Pons (tissue), 1 donor: ENCODE data around the gene VPS13A.
"Not testable (repeated sequence)": the region's sequence is repeated elsewhere in the genome, so short reads cannot be mapped to it uniquely, and the experiment has no call there.

Experiments used
- DNase-seq: peaks from one replicate; pipeline ENCODE4 v3.0.0-alpha.2; 2016; ENCODE audit warnings: low spot score

The VPS13A gene

DNA sequence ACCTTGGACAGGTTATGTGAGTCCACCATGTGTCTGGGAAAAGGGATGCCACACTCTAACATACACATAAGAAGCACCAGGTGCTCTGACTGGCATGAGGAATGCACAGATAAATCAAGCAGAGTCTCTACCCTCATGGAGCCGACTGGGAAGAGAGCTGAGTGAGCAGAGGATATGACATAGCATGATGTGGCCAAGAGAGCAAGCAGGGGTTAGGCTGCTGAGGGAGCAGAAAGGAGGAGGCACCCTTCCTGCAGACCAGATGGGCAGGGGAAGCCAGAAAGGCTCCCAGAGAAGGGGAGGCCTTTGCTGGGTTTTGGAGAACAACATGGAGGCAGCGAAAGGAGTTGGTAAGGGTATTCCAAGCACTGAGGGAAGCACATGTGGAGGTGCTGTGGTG is 247.7 kb downstream of the VPS13A start:
- DNase-seq, result no peak

DNA sequence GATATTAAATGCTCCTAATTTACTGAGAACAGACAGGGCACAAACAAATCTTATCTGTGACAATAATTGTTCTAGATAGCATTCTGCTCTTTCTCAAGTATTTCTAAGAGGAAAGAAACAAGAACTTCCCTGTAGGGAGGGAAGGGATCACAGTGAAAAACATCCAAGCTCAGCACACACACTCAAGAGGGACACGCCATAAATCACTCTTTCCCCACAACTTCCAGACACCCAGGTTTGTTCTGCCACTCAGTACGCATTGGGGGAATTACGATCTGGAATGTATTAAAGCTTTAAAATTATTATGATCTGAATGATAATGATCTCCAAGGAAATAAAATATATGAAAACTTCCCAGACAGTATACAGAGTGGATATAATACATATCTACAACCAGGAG is 249.4 kb downstream of the VPS13A start:
- DNase-seq, result no peak

DNA sequence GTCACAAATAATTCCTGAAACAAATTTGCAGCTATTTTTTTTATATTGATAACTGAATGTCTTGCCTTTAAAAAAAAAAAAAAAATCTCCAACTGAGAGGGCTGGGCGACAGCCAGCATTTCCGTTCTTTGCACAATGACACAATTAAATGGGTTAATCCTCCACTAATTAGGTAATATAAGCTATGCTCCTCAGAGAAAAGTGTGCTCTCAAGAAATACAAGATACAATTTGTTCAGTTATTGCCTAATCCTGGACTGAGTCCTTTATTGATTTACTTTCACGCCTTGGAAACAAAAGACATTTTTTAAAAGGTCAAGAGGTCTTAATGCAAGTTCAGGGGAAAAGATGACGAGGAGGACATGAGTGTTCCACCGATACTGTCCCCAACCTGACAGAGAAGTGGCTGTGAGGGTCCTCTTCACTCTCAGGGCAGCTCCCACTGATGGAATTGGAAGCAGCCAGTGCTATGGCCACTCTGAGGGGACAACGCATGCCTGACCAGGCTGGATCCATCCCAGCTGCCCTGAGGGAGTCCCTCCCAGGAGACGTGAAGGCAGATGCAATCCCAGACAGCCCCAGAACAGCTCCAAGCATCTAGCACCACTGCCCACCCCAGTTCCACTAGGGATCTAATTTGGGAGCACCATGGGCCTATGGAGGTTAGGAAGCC is 250.1 kb downstream of the VPS13A start:
- DNase-seq, result no peak

DNA sequence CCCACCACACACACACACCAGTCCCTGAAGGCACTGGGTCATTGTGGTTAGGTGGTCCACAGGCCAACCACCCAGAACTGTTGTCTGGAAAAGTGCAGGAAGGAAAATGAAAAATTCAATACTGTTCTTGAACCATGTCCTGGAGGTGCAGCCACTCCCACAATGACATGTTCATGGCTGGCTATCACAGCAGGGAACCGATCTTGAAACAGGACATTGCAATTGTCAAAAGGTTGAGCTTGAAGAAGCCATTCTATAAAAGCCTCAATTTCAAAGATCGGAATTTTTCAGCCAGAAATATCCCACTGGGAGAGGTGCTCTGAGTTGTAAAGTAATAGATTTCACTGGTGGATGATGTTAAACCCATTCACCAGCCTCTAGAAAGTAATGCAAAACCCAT is 252.6 kb downstream of the VPS13A start:
- no peak for DNase-seq

DNA sequence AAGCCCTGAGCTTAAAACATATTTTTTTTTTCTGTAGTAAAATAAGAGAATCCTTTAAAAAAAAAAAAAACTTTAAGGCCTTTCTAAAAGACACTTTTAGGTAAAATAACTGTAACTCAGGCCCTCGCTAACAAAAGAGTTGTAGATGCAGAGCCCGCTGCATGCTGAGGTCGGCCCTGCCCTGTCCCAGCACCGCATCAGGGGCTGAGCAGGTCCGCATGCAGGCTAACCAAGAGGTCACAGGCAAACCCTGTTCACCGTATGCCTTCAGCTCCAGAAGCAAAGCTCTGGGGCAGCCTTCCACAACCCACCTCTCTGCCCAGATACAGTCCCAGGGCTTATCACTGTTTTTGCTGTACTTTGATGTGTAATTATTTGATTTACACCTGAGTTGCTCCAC is 254.7 kb downstream of the VPS13A start:
- no peak for DNase-seq

DNA sequence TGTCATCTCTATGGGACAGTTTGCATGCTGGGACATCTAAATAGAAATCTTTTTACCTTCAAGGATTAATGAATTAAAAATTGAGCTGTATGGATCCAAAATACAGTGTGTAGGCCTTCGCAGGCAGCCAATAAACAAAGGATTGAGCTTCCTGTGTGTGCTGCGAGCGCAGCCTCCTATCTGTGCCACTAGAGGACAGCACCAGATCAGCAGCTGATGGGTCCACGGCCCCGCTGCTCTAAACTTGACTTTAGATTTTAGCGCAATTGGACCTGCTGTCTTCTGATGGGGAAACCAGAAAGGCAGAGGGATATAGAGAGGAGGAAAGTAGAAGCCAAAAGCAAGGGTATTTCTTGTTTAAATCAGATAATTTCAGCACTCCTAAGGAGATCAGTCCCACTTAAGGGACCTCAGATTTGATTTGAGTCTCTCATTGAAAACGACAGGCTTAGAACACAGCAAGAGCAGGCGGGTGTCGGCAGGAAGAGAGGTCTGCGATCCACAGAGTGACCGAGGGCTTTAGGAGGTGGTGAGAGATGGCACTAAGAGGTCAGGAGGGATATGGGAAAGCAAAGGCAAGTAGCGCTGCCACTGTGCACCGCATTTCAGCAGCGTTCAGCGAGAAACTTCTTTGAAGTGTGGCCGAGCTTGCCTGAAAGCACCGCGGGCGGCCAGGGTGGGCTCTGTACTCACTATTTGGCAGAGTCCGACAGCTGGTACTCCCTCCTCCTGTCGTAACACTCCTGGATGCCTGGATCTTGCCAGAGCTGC is 256.5 kb downstream of the VPS13A start:
- DNase-seq, result peak; percentile 86

DNA sequence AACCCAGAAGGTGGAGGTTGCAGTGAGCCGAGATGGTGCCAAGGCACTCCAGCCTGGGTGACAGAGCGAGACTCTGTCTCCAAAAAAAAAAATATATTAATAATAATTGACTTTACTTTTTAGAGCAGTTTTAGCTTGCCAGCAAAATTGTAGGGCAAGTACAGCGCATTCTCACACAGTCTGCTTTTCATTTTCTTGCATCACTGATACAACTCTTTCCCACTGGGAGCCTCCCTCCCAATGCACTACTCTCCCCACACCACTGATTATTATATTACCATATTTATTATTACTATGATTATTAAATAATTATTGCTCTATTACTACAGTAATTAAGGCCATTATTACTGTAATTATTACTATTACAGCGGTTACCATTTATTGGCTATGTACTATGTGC is 257.9 kb downstream of the VPS13A start:
- DNase-seq, result no peak

DNA sequence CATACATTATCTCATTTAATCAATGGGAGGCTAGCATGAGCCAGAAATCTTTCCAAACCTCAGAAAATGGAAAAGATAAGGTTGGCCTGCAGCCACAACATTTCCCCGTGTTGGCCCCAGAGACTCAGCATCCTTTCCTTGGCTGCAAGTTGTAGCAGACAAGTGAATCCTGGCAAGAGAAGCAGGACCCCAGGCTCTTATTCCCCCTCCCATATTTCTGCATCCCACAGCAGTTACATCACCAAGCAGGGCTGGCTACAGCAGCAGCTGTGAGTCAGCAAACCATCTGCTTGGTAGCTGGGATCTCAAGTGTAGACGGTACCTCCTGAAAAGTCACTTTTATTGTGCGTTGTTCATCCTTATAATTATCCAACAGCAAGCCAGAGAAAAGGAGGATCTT is 258.4 kb downstream of the VPS13A start:
- no peak for DNase-seq

DNA sequence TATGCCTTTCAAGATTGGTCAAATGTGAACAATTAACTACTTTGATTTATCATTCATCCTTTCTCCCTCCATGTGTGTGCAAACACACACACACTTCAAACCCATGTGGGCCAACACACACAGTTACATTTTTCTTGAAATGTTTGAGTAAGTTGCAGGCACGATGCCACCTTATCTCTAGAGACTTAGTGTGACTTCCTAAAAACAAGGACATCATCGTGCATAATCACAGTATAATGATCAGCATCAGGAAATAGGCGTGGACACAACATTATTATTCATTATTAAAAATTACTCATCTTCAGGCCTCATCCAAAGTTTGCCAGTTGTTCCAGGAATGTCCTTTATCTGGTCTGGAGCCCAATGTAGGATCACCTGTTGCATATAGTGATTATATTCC is 261.3 kb downstream of the VPS13A start:
- DNase-seq, result no peak

DNA sequence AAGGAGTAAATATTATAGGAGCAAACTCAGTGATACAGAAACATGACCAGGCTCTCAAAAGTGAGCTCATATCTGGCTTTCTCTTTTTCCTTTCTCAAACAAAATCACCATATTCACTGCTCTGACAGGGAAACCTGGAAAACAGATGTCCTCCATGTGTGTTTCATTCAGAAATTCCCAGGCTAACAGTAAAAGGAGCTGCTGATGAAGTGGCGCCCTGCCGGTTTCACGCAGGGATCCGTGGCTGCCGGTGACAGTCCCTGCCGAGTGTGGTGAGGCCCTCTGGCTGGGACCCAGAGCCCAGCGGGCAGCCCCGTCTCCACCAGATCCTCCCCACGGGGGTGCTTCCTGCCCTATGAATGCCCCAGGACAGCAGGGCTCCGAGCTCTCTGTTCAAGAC is 262.7 kb downstream of the VPS13A start:
- DNase-seq, result peak; percentile 77

DNA sequence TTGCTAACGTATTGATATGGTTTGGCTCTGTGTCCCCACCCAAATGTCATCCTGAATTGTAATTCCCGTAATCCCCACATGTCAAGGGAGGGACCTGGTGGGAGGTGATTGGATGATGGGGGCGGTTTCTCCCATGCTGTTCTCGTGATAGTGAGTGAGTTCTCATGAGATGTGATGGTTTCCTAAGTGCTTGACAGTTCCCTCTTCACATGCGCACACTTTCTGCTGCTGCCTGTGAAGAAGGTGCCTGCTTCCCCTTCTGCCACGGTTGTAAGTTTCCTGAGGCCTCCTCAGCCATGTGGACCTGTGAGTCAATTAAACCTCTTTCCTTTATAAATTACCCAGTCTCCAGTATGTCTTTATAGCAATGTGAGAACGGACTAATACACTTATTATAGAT is 263.8 kb downstream of the VPS13A start:
- DNase-seq, result not testable (repeated sequence)

DNA sequence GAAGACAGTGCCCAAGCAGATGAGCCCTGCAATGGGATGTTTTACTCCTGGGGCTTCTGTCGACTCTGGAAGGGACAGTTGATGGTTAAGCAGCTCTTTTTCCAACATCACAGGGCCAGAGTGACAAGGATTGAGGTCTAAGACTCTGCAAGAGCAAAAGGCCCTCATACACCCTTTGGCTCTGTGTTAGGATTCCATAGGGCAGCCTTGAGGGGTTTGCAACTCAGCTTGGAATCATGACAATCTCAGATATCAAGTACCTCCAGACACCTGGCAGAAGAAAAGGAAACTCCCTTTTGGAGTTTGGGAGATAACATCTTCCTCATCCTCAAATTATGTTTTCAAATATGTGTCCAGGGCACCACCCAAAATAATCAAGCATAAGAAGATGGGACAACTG is 265.1 kb downstream of the VPS13A start:
- no peak for DNase-seq

DNA sequence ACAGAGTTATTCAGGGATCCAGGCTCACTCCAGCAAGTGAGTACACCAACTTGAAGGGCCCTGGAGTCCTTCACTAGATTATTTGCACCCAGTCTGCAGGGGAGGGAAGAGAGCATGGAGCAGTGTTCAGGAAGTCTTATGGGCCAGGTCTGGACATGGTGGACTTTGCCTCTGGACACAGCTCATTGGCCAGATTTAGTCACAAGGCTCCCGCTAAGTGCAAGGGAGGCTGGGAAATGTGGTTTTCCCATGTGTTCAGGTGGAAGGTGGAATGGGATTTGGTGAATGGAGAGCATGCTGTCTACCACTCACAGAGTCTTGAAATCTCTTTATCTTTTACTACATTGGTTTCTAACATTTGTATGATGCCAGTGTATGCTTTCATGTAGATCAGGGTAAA is 270.3 kb downstream of the VPS13A start:
- no peak for DNase-seq

DNA sequence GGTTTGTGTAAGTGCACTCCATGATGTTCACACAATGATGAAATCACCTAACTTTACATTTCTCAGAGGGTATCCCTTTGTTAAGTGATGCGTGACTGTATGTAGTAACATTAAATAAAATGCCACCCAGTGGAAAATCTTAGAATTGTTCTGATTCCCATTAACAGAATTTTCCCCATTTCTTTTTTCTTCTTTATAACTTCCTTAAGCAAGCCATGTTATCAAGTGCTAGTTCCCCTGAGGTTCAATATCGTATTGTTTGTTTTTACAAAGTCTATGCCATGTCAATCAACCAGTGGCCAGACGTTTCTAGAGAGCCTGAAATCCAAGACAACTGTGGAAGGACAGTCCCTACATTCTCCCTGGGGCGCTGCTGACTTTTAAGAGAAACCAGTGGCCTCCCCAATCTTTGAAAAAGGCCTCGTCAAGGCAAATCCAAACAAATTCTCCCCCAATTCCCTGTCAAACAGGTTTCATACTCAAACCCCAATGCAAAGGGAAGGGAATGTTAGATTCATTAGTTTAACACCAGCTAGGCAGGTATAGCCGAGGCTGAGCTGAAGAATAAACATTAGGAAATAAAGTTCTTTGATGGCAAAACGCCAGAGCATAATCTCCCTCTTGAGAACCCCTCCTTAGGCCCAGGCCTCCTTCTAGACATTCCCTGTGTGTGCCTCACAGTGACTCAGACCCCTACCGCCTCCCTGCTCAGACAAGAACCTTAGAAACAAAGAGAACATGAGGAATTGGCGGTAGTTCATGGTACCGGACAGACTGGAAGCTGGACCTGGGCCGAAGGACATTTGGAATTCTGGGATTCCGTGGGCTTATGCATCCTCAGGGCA is 272.1 kb downstream of the VPS13A start:
- DNase-seq, result no peak

DNA sequence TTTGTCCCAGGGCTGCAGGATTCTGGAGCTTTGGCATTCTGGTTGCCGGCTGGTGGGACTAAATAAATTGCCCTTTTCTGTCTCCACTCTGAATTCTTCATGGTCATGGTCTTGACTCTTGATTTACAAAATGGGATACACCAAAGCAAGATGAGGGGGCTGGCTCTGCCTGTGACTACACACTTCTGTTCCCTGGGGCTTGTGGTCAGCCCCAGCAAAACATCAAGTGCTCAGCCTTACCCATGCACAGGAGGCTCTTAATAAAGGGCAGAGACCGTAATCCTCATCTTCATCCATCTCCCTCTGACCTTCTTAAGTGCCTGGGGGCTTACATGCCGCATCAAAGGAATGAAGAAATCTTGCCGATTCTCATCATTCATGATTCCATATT is 272.7 kb downstream of the VPS13A start:
- DNase-seq, result no peak

DNA sequence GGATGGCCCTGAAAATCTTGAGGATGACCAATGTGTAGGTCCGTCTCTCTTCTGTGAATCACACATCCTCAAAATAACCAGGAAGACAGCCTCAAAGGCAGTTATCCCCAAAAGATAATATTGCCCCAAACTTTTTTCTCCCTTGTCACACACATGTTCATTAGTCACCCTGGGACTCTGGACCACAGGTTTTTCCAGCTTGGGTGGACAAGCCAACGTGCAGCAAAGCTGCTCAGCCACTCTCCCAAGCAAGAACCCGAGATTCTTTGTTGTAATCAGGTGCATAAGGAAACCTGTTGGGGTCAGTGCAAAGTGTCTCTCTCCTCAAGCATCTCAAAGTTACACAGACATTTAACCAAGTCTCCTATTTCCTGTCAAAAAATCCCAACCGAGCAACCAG is 274.2 kb downstream of the VPS13A start:
- DNase-seq, result no peak

DNA sequence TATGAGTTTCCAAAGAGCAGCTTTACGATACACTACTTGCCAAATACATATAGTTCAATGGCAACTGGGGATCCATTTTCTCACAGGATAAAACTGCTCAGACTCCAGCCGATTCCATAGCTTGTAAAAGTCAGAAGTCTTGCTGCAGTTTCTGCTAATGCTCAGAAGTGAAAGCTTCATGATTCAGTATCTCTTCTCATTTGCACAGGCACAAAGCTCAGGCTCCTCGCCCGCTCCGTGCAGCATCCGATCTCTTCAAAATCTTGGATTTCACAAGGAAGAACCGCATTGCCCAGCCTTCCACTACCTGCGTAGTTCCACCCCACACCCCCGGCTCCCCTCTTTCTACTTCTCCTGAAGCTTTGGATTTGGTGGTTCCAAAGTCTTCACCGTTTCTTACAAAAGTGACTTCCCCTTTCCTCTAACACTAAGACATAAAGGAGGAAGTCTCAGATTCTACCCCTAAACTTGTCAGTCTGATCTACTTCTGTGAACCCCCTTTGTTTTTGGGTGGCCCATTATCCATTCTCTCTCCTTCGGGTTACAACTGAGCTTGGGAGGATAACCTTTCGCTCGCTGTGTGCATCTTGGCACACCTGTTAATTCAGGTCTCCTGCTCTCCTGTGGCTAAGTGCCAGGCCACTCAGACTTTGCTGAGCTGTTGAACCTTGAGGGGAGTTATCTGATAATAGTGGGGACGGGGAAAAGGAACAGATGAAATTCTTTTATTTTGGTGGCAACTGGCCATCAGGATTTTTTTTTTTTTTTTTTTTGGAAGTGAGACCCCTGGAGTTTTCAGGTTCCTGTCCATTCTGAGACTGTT is 276.7 kb downstream of the VPS13A start:
- DNase-seq, result no peak

DNA sequence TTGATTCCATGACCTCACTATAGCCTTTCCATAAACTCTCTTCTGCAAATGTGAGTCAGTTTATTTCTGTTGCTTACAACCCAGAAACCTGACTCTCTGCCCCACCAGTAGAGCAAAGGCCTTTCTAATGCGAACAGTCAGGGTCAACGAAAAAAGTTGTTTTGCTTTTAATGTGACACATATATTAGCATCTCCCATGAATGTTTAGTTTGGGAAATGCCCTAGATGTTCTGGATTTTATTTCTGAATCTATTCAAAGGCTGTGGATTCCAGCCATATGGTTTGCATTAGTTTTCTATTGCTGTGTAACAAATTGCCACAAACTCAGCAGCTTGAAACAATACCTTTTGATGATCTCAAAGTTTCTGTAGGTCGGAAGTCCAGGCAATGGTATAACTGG is 277.3 kb downstream of the VPS13A start:
- DNase-seq, result no peak

DNA sequence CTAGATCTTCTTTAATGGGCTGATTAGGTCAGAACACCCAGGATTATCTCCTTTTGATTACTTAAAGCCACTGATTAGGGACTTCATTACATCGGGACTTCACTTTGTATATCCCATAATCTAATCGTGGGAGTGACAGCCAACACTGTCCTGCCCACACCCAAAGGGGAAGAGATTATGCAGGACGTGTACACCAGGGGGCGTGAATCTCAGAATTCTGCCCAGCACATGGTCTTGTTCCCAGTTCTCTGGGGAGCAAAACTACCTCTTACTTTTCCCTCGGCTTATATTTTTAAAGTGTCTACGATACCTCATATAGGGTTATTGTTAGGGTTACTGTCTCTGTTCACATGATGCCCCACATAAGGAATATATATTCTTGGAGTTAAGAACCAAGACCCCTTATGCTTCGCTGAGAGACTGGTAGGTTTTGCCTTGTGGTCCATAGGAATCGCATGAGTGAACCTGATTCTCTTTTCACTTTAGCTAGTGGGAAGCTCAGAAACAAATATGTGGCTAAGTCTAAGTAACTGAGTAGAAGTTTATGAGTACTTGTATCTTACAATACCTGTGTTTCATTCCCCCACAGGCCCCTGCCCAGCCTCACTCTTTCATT is 278.1 kb downstream of the VPS13A start:
- DNase-seq, result no peak

DNA sequence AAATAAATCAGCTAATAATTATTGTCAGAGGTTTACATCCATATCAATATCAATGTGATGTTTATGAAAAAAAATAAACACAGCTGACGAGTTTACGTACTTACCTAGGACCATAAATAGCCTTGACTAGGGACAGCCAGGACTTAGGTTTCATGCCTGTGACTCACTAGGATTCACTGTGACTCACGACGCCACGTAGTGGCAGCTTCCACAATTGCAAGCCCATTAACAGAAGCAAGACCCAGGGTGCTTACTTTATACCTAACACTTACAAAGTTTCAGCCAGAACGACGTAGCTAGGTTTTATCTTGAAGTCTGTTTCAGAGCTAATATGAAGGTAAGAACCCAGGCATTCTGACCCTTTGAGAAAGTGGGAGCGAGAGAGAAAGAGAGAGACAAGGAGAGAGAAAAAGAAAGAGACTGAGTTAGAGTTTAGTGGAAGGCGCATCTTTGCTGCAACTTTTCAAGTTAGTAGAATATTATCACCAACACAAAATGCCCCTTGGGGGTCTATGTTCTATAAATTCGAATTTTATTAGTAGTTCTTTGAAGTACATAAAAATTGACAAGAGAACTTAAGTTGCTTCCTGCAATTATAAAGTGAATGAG is 279.6 kb downstream of the VPS13A start:
- DNase-seq, result peak; percentile 97

DNA sequence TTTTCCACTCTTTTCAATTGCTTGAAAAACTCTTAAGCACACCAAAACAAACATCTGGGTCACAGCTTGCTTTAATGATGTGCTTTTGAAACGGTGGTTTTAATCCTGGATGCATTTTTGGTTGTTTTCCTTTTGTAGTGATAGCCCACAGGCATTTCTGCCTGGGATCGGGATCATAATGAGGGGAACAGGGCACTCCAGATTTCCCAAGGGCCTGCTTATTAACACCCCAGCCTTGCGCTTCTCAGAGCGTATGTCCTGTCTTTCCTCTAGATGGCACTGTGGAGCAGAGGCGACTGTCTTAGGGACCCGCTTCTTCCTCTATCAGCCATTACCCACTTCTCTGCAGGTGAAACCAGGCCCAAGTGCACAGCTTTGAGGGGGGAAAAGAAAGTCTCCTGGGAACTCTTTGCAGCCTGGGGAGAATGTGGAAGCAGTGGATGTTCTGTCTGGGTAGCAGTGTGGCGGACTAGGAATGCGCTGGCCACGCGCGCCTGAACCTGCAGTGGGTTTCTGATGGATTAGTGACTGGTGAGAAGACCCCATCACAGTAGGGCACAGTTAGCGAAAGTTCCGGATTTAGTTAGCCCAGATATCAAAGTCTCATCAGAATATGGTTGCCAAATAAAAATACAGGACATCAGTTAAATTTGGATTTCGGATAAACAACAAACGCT is 280.7 kb downstream of the VPS13A start:
- peak; percentile 91 for DNase-seq
